Astrocyte of the cerebellum (primary cell): ENCODE results near the gene VAPB.

Experiments
- DNase-seq: peaks from one replicate; pipeline ENCODE4 v3.0.0-alpha.2; 2011; ENCODE audit warnings: low read depth
- H3K4me3 ChIP-seq: 2 replicates; pipeline ENCODE4 v1.5.1; 2011; ENCODE audit warnings: mild to moderate bottlenecking, low read depth, low read length, moderate library complexity
- CTCF ChIP-seq: IDR thresholded peaks from 2 replicates; pipeline ENCODE4 v1.5.1; 2012; ENCODE audit warnings: low read length, low read depth, moderate library complexity, mild to moderate bottlenecking; ENCODE audit errors: missing control alignments
- in situ Hi-C: cut with HindIII; loops from 2 replicates; pipeline ENCODE4 v1.10.0; 2017; ENCODE audit warnings: low sequenced_read_pairs

VAPB gene

GRCh38 chr20:58402827-58403226 is 13.8 kb downstream of the VAPB start:
- in situ Hi-C loops = no loop called here
- no peak overlapping the region for H3K4me3 ChIP-seq
- no peak for TF ChIP-seq CTCF
- no peak for DNase-seq

GRCh38 chr20:58403272-58403671 is 14.2 kb downstream of the VAPB start:
- no peak for TF ChIP-seq CTCF
- in situ Hi-C loops = no loop called here
- no peak overlapping the region for H3K4me3 ChIP-seq
- no peak for DNase-seq

GRCh38 chr20:58405504-58406291 is 16.7 kb downstream of the VAPB start:
- in situ Hi-C loops = loop anchor here (5.0 kb wide), 1 partner anchor 47 kb away; no protein-coding TSS in a partner anchor
- DNase-seq = no peak
- no peak overlapping the region for H3K4me3 ChIP-seq
- no peak for TF ChIP-seq CTCF

- DNase-seq = no peak
Measured at GRCh38 chr20:58406422-58407001, 17.5 kb downstream of the VAPB start.

GRCh38 chr20:58407201-58407873 is 18.3 kb downstream of the VAPB start:
- H3K4me3 ChIP-seq = no peak overlapping the region
- in situ Hi-C loops = loop anchor here (5.0 kb wide), 1 partner anchor 45 kb away; no protein-coding TSS in a partner anchor
- TF ChIP-seq CTCF = no peak
- DNase-seq = no peak

More at GRCh38 chr20:58406422-58407001, 17.5 kb downstream of the VAPB start:
- in situ Hi-C loops = loop anchor here (5.0 kb wide), 1 partner anchor 46 kb away; no protein-coding TSS in a partner anchor
- TF ChIP-seq CTCF = no peak
- no peak overlapping the region for H3K4me3 ChIP-seq

- TF ChIP-seq CTCF = no peak
- no peak for DNase-seq
- no peak overlapping the region for H3K4me3 ChIP-seq
- in situ Hi-C loops = loop anchor here (5.0 kb wide), 1 partner anchor 44 kb away; no protein-coding TSS in a partner anchor
Measured at GRCh38 chr20:58407966-58408557, 19.0 kb downstream of the VAPB start.
